ENCODE results near the gene POLL. TPM values are rescaled to one million over a fixed set of nuclear protein-coding genes. Genes with fewer than 3 reads are reported as not detected.

POLL gene
- total RNA-seq, 2 donors from 2014 or later: 51.8 to 59.3 TPM

- H3K36me3 Mint-ChIP-seq (ENCODE audit: low read depth): peaks cover 63% of the 10 kb centered on the region
- Histone ChIP-seq H3K4me1 (ENCODE audit: control insufficient read depth, insufficient read depth, low read length) (peaks cover 3% of the 10 kb centered on the region), H3K4me3 (ENCODE audit: low read length) (no peak overlapping the region), H3K36me3 (ENCODE audit: control insufficient read depth, insufficient read depth, low read length) (peaks cover 43% of the 10 kb centered on the region), H3K27ac (ENCODE audit: low read depth, low read length) (no peak overlapping the region), H3K9ac (ENCODE audit: extremely low read depth, low read length, poor library complexity, severe bottlenecking) (no peak overlapping the region), H3K9me3 (ENCODE audit: control insufficient read depth, low read length) (peaks cover 9% of the 10 kb centered on the region), H3K27me3 (ENCODE audit: control insufficient read depth, insufficient read depth, low read length, poor library complexity, severe bottlenecking) (no peaks in the 10 kb centered on the region)
- H3K4me3 Mint-ChIP-seq: no peak overlapping the region
- H3K27me3 Mint-ChIP-seq (ENCODE audit: insufficient read depth): no peaks in the 10 kb centered on the region
- H3K9me3 Mint-ChIP-seq: peaks cover 8% of the 10 kb centered on the region
- TF ChIP-seq CTCF (conservative IDR thresholded peaks at IDR 0.05): no peak
- H3K4me1 Mint-ChIP-seq: peaks cover 13% of the 10 kb centered on the region
- WGBS, 2 experiments (ENCODE audit: insufficient coverage in 1 of 2, insufficient read length in 1 of 2): 92 to 100% methylated on average over 7 to 13 of the region's 13 CpGs
- H3K27ac Mint-ChIP-seq: no peak overlapping the region
- DNase-seq: no peak
These were observed 9.1 kb downstream of the POLL start for GRCh38 chr10:101578803-101579515.

GRCh38 chr10:101578192-101578591, 9.9 kb downstream of the POLL start:
- Histone ChIP-seq H3K36me3 (ENCODE audit: control insufficient read depth, insufficient read depth, low read length) (peaks cover 36% of the 10 kb centered on the region), H3K9me3 (ENCODE audit: control insufficient read depth, low read length) (peaks cover 9% of the 10 kb centered on the region), H3K4me3 (ENCODE audit: low read length) (no peak overlapping the region), H3K27me3 (ENCODE audit: control insufficient read depth, insufficient read depth, low read length, poor library complexity, severe bottlenecking) (peaks cover under 1% of the 10 kb centered on the region), H3K27ac (ENCODE audit: low read depth, low read length) (no peak overlapping the region), H3K4me1 (ENCODE audit: control insufficient read depth, insufficient read depth, low read length) (peaks cover 3% of the 10 kb centered on the region), H3K9ac (ENCODE audit: extremely low read depth, low read length, poor library complexity, severe bottlenecking) (no peak overlapping the region)
- Mint-ChIP-seq H3K4me1 (peaks cover 13% of the 10 kb centered on the region), H3K27me3 (ENCODE audit: insufficient read depth) (peaks cover 4% of the 10 kb centered on the region), H3K27ac (no peak overlapping the region), H3K9me3 (peaks cover 8% of the 10 kb centered on the region), H3K36me3 (ENCODE audit: low read depth) (peaks cover 57% of the 10 kb centered on the region), H3K4me3 (no peak overlapping the region)
- DNase-seq: no peak
- TF ChIP-seq CTCF (conservative IDR thresholded peaks at IDR 0.05): no peak
- 91 to 96% methylated on average over 4 to 5 of the region's 5 CpGs for WGBS, 2 experiments (ENCODE audit: insufficient coverage in 1 of 2, insufficient read length in 1 of 2)

GRCh38 chr10:101577121-101577871, 10.8 kb downstream of the POLL start:
- no peak for TF ChIP-seq CTCF (conservative IDR thresholded peaks at IDR 0.05)

More at GRCh38 chr10:101577121-101577871, 10.8 kb downstream of the POLL start:
- Mint-ChIP-seq H3K4me3 (no peak overlapping the region), H3K9me3 (peaks cover 13% of the 10 kb centered on the region), H3K27ac (no peak overlapping the region), H3K36me3 (ENCODE audit: low read depth) (peaks cover 52% of the 10 kb centered on the region), H3K4me1 (peaks cover 13% of the 10 kb centered on the region), H3K27me3 (ENCODE audit: insufficient read depth) (peaks cover 12% of the 10 kb centered on the region)
- H3K4me1 ChIP-seq (ENCODE audit: control insufficient read depth, insufficient read depth, low read length): peaks cover 3% of the 10 kb centered on the region
- peaks cover 27% of the 10 kb centered on the region for H3K36me3 ChIP-seq (ENCODE audit: control insufficient read depth, insufficient read depth, low read length)
- H3K4me3 ChIP-seq (ENCODE audit: low read length): no peak overlapping the region
- peaks cover 9% of the 10 kb centered on the region for H3K27me3 ChIP-seq (ENCODE audit: control insufficient read depth, insufficient read depth, low read length, poor library complexity, severe bottlenecking)
- H3K27ac ChIP-seq (ENCODE audit: low read depth, low read length): no peak overlapping the region
- H3K9me3 ChIP-seq (ENCODE audit: control insufficient read depth, low read length): peaks cover 9% of the 10 kb centered on the region
- WGBS, 2 experiments (ENCODE audit: insufficient coverage in 1 of 2, insufficient read length in 1 of 2): 89% methylated on average over 4 to 7 of the region's 7 CpGs
- no peak for DNase-seq
- H3K9ac ChIP-seq (ENCODE audit: extremely low read depth, low read length, poor library complexity, severe bottlenecking): no peak overlapping the region
